Glomerular endothelial cell (primary cell): ENCODE measurements around the gene NDUFA8. TPM values are rescaled to one million over a fixed set of nuclear protein-coding genes. Genes with fewer than 3 reads are reported as not detected.

Source experiments
- DNase-seq: peaks from one replicate; pipeline ENCODE4 v3.0.0-alpha.2; 2011; ENCODE audit warnings: low read depth, low spot score; ENCODE audit errors: extremely low read depth
- total RNA-seq: library from RNA; depleted of rRNA; stranded (reverse); fragments of >200 nt; gene quantifications from 2 replicates; pipeline ENCODE4 v1.2.3, GENCODE V29; 2015

Gene NDUFA8
- total RNA-seq, 1 donor from 2014 or later = 49.5 TPM

GRCh38 chr9:122186301-122186700 lies 26.7 kb upstream of the NDUFA8 start:
- DNase-seq = no peak

GRCh38 chr9:122184551-122184950 lies 25.0 kb upstream of the NDUFA8 start:
- no peak for DNase-seq

GRCh38 chr9:122183501-122183900 lies 23.9 kb upstream of the NDUFA8 start:
- DNase-seq = no peak

- DNase-seq = no peak
These were observed 21.1 kb upstream of the NDUFA8 start for GRCh38 chr9:122180633-122181032.

- no peak for DNase-seq
These were observed 20.1 kb upstream of the NDUFA8 start for GRCh38 chr9:122179690-122180074.

GRCh38 chr9:122179054-122179689 lies 19.6 kb upstream of the NDUFA8 start:
- no peak for DNase-seq

- no peak for DNase-seq
These were observed 17.3 kb upstream of the NDUFA8 start for GRCh38 chr9:122176916-122177315.

- DNase-seq = no peak
These were observed 14.1 kb upstream of the NDUFA8 start for GRCh38 chr9:122173670-122174069.

- DNase-seq = no peak
These were observed 12.6 kb upstream of the NDUFA8 start for GRCh38 chr9:122172131-122172530.

- DNase-seq = peak; percentile 68
These were observed 8.8 kb upstream of the NDUFA8 start for GRCh38 chr9:122168356-122168755.

GRCh38 chr9:122164286-122164685 lies 4.7 kb upstream of the NDUFA8 start:
- no peak for DNase-seq

- no peak for DNase-seq
These were observed 2.8 kb upstream of the NDUFA8 start for GRCh38 chr9:122162415-122162814.

- DNase-seq = no peak
These were observed 307 bp upstream of the NDUFA8 start for GRCh38 chr9:122159925-122160246.

GRCh38 chr9:122158202-122158601 lies 1.4 kb downstream of the NDUFA8 start:
- DNase-seq = no peak

- DNase-seq = no peak
These were observed 3.8 kb downstream of the NDUFA8 start for GRCh38 chr9:122155796-122156195.

- no peak for DNase-seq
These were observed 8.2 kb downstream of the NDUFA8 start for GRCh38 chr9:122151267-122151828.

GRCh38 chr9:122145592-122145863 lies 14.1 kb downstream of the NDUFA8 start:
- DNase-seq = no peak

- DNase-seq = no peak
These were observed 14.6 kb downstream of the NDUFA8 start for GRCh38 chr9:122144836-122145591.

- no peak for DNase-seq
These were observed 15.6 kb downstream of the NDUFA8 start for GRCh38 chr9:122143876-122144405.

GRCh38 chr9:122143296-122143695 lies 16.3 kb downstream of the NDUFA8 start:
- DNase-seq = no peak

- no peak for DNase-seq
These were observed 17.9 kb downstream of the NDUFA8 start for GRCh38 chr9:122141671-122142070.
